ENCODE data around the gene KRTAP10-9.

Gene KRTAP10-9

DNA sequence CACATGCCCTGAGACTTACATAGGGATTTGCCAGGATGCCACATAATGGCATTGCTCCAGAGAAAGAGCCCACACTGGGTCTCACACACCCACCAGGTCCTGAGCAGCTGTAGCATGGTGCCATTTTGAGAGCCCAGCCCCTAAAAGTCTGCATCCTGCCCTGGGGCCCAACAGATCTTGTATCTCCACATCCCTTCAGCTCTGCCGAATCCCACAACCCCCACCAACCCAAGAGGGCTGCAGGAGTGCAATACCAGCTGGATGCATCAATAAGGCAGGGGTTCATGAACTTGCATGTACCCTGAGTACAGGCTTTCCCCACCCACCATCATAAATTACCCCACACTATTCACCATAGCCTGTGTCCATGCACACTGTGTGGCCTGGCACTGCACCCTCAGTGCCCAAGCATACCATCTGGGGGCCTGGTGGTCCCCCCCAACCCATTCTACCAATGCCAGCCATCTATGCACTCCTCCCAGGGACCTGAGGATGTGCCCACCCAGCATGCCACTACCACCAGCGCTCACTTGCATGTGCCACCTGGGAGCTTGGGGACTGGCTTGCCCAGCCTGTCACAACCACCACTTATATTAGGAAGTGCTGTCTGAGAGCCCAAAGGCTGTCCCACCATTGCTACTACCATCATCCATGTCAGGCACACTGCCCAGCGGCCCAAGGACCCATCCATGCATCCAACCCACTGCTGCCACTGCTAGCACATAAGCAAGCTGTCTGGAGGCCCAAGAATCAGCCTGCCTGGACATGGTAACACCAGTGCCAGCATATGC is 43.9 kb downstream of the KRTAP10-9 start:
- no peak for ATAC-seq
- no peak for TF ChIP-seq GLIS3 (CRISPR knock-in tag; IDR thresholded peaks at IDR 0.05)
- TF ChIP-seq, protein P1, sequence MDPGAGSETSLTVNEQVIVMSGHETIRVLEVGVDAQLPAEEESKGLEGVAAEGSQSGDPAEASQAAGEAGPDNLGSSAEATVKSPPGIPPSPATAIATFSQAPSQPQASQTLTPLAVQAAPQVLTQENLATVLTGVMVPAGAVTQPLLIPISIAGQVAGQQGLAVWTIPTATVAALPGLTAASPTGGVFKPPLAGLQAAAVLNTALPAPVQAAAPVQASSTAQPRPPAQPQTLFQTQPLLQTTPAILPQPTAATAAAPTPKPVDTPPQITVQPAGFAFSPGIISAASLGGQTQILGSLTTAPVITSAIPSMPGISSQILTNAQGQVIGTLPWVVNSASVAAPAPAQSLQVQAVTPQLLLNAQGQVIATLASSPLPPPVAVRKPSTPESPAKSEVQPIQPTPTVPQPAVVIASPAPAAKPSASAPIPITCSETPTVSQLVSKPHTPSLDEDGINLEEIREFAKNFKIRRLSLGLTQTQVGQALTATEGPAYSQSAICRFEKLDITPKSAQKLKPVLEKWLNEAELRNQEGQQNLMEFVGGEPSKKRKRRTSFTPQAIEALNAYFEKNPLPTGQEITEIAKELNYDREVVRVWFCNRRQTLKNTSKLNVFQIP (CRISPR knock-in tag; IDR thresholded peaks at IDR 0.05; ENCODE audit: borderline replicate concordance, low read depth) = no peak
- TF ChIP-seq CSDC2 (CRISPR knock-in tag; IDR thresholded peaks at IDR 0.05) = no peak
- TF ChIP-seq ISL1 (CRISPR knock-in tag; IDR thresholded peaks at IDR 0.05) = no peak
- TF ChIP-seq ZFP3 (CRISPR knock-in tag; IDR thresholded peaks at IDR 0.05) = no peak
- TF ChIP-seq PPARA (CRISPR knock-in tag; IDR thresholded peaks at IDR 0.05; ENCODE audit: borderline replicate concordance) = no peak
- TF ChIP-seq ARNTL (CRISPR knock-in tag; IDR thresholded peaks at IDR 0.05; ENCODE audit: borderline replicate concordance, low read depth) = no peak
- no peak for TF ChIP-seq ZFP30 (CRISPR knock-in tag; IDR thresholded peaks at IDR 0.05)
- TF ChIP-seq TCF4 (CRISPR knock-in tag; IDR thresholded peaks at IDR 0.05; ENCODE audit: borderline replicate concordance) = no peak

DNA sequence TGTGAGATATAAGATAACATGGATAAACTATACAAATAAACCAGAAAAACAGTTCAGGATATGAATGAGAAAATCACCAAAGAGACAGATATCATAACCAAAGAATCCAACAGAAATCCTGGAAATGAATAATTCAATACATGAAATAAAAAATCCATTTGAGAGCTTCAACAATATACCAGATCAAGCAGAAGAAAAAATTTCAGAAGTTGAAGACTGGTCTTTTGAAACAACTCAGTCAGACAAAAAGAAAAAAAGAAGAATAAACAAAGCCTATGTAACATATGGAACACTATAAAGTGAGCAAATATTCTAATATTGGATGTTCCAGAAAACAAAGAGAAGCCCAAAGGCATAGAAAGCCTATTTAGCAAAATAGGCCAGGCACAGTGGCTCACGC is 45.0 kb downstream of the KRTAP10-9 start:
- no peak for TF ChIP-seq TOX (CRISPR knock-in tag; IDR thresholded peaks at IDR 0.05; ENCODE audit: borderline replicate concordance)
- no peak for TF ChIP-seq GLIS3 (CRISPR knock-in tag; IDR thresholded peaks at IDR 0.05)
- TF ChIP-seq ZNF8 (CRISPR knock-in tag; IDR thresholded peaks at IDR 0.05) = no peak
- TF ChIP-seq ZNF565 (CRISPR knock-in tag; conservative IDR thresholded peaks at IDR 0.05; ENCODE audit: low read depth) = no peak
- TF ChIP-seq, protein P1 (CRISPR knock-in tag; IDR thresholded peaks at IDR 0.05; ENCODE audit: borderline replicate concordance, low read depth) = no peak
- no peak for TF ChIP-seq ISL1 (CRISPR knock-in tag; IDR thresholded peaks at IDR 0.05)
- no peak for TF ChIP-seq OSR1 (CRISPR knock-in tag; IDR thresholded peaks at IDR 0.05)
- no peak for TF ChIP-seq ZNF70 (CRISPR knock-in tag; IDR thresholded peaks at IDR 0.05)
- TF ChIP-seq TCF4 (CRISPR knock-in tag; IDR thresholded peaks at IDR 0.05; ENCODE audit: borderline replicate concordance) = no peak
- no peak for TF ChIP-seq ZFP3 (CRISPR knock-in tag; IDR thresholded peaks at IDR 0.05)
- no peak for TF ChIP-seq PPARA (CRISPR knock-in tag; IDR thresholded peaks at IDR 0.05; ENCODE audit: borderline replicate concordance)
- no peak for TF ChIP-seq ZC3H10 (CRISPR knock-in tag; IDR thresholded peaks at IDR 0.05)
- TF ChIP-seq, protein P2, sequence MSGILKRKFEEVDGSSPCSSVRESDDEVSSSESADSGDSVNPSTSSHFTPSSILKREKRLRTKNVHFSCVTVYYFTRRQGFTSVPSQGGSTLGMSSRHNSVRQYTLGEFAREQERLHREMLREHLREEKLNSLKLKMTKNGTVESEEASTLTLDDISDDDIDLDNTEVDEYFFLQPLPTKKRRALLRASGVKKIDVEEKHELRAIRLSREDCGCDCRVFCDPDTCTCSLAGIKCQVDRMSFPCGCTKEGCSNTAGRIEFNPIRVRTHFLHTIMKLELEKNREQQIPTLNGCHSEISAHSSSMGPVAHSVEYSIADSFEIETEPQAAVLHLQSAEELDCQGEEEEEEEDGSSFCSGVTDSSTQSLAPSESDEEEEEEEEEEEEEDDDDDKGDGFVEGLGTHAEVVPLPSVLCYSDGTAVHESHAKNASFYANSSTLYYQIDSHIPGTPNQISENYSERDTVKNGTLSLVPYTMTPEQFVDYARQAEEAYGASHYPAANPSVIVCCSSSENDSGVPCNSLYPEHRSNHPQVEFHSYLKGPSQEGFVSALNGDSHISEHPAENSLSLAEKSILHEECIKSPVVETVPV (CRISPR knock-in tag; IDR thresholded peaks at IDR 0.05) = no peak
- no peak for TF ChIP-seq ZFP30 (CRISPR knock-in tag; IDR thresholded peaks at IDR 0.05)
- TF ChIP-seq, protein P3, sequence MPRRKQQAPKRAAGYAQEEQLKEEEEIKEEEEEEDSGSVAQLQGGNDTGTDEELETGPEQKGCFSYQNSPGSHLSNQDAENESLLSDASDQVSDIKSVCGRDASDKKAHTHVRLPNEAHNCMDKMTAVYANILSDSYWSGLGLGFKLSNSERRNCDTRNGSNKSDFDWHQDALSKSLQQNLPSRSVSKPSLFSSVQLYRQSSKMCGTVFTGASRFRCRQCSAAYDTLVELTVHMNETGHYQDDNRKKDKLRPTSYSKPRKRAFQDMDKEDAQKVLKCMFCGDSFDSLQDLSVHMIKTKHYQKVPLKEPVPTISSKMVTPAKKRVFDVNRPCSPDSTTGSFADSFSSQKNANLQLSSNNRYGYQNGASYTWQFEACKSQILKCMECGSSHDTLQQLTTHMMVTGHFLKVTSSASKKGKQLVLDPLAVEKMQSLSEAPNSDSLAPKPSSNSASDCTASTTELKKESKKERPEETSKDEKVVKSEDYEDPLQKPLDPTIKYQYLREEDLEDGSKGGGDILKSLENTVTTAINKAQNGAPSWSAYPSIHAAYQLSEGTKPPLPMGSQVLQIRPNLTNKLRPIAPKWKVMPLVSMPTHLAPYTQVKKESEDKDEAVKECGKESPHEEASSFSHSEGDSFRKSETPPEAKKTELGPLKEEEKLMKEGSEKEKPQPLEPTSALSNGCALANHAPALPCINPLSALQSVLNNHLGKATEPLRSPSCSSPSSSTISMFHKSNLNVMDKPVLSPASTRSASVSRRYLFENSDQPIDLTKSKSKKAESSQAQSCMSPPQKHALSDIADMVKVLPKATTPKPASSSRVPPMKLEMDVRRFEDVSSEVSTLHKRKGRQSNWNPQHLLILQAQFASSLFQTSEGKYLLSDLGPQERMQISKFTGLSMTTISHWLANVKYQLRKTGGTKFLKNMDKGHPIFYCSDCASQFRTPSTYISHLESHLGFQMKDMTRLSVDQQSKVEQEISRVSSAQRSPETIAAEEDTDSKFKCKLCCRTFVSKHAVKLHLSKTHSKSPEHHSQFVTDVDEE (CRISPR knock-in tag; IDR thresholded peaks at IDR 0.05) = no peak
- no peak for TF ChIP-seq BACH2 (CRISPR knock-in tag; IDR thresholded peaks at IDR 0.05; ENCODE audit: borderline replicate concordance)
- no peak for TF ChIP-seq CSDC2 (CRISPR knock-in tag; IDR thresholded peaks at IDR 0.05)
- TF ChIP-seq CREB5 (CRISPR knock-in tag; IDR thresholded peaks at IDR 0.05; ENCODE audit: low read depth) = no peak
- no peak for ATAC-seq

GRCh38 chr21:44677881-44678280 is 51.0 kb downstream of the KRTAP10-9 start:
- TF ChIP-seq ZNF565 (CRISPR knock-in tag; conservative IDR thresholded peaks at IDR 0.05; ENCODE audit: low read depth) = no peak
- TF ChIP-seq CREB5 (CRISPR knock-in tag; IDR thresholded peaks at IDR 0.05; ENCODE audit: low read depth) = no peak
- TF ChIP-seq, protein P2 (CRISPR knock-in tag; IDR thresholded peaks at IDR 0.05) = no peak
- TF ChIP-seq TCF4 (CRISPR knock-in tag; IDR thresholded peaks at IDR 0.05; ENCODE audit: borderline replicate concordance) = no peak
- no peak for TF ChIP-seq OSR1 (CRISPR knock-in tag; IDR thresholded peaks at IDR 0.05)
- no peak for TF ChIP-seq PPARA (CRISPR knock-in tag; IDR thresholded peaks at IDR 0.05; ENCODE audit: borderline replicate concordance)
- no peak for TF ChIP-seq ZFP30 (CRISPR knock-in tag; IDR thresholded peaks at IDR 0.05)
- TF ChIP-seq, protein P4, sequence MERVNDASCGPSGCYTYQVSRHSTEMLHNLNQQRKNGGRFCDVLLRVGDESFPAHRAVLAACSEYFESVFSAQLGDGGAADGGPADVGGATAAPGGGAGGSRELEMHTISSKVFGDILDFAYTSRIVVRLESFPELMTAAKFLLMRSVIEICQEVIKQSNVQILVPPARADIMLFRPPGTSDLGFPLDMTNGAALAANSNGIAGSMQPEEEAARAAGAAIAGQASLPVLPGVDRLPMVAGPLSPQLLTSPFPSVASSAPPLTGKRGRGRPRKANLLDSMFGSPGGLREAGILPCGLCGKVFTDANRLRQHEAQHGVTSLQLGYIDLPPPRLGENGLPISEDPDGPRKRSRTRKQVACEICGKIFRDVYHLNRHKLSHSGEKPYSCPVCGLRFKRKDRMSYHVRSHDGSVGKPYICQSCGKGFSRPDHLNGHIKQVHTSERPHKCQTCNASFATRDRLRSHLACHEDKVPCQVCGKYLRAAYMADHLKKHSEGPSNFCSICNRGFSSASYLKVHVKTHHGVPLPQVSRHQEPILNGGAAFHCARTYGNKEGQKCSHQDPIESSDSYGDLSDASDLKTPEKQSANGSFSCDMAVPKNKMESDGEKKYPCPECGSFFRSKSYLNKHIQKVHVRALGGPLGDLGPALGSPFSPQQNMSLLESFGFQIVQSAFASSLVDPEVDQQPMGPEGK (CRISPR knock-in tag; IDR thresholded peaks at IDR 0.05; ENCODE audit: borderline replicate concordance) = no peak
- no peak for TF ChIP-seq ZNF70 (CRISPR knock-in tag; IDR thresholded peaks at IDR 0.05)
- no peak for TF ChIP-seq ZC3H10 (CRISPR knock-in tag; IDR thresholded peaks at IDR 0.05)
- TF ChIP-seq SNAI2 (CRISPR knock-in tag; IDR thresholded peaks at IDR 0.05) = no peak
- no peak for TF ChIP-seq ZFP3 (CRISPR knock-in tag; IDR thresholded peaks at IDR 0.05)
- no peak for TF ChIP-seq ISL1 (CRISPR knock-in tag; IDR thresholded peaks at IDR 0.05)
- ATAC-seq = no peak

Measured in SK-N-SH treated with all-trans-retinoic acid at 6 μM for 48 hours (cell line).